EH (cell line): ENCODE results near the gene CTNNBIP1.
A peak's percentile ranks its signal among the peaks of the same experiment; 100 is the strongest.
"Not testable (repeated sequence)": the region's sequence is repeated elsewhere in the genome, so short reads cannot be mapped to it uniquely, and the experiment has no call there.

Source experiments
- DNase-seq: peaks from one replicate; pipeline ENCODE4 v3.0.0-alpha.2; 2015; ENCODE audit warnings: low read depth

Gene CTNNBIP1

GRCh38 chr1:9833632-9834031 lies 76.4 kb downstream of the CTNNBIP1 start:
- DNase-seq: no peak

- DNase-seq: no peak
Measured at GRCh38 chr1:9827558-9828185, 82.4 kb downstream of the CTNNBIP1 start.

GRCh38 chr1:9826616-9827015 lies 83.5 kb downstream of the CTNNBIP1 start:
- no peak for DNase-seq

GRCh38 chr1:9826087-9826486 lies 84.0 kb downstream of the CTNNBIP1 start:
- no peak for DNase-seq

GRCh38 chr1:9825093-9826074 lies 84.7 kb downstream of the CTNNBIP1 start:
- peak; percentile 90 for DNase-seq

GRCh38 chr1:9824702-9825089 lies 85.4 kb downstream of the CTNNBIP1 start:
- no peak for DNase-seq

GRCh38 chr1:9823943-9824701 lies 85.9 kb downstream of the CTNNBIP1 start, which contains the start of gene CLSTN1:
TSS of gene CLSTN1 (minus strand) at chr1:9823965. CDS start at chr1:9823733, 232 bp downstream.
- DNase-seq: peak; percentile 86

GRCh38 chr1:9823693-9823942 lies 86.5 kb downstream of the CTNNBIP1 start:
- no peak for DNase-seq

- DNase-seq: peak; percentile 30
Measured at GRCh38 chr1:9822897-9823692, 87.0 kb downstream of the CTNNBIP1 start.

GRCh38 chr1:9822490-9822889 lies 87.6 kb downstream of the CTNNBIP1 start:
- DNase-seq: peak; percentile 25

GRCh38 chr1:9821710-9822109 lies 88.4 kb downstream of the CTNNBIP1 start:
- no peak for DNase-seq

GRCh38 chr1:9820521-9820920 lies 89.5 kb downstream of the CTNNBIP1 start:
- DNase-seq: no peak

- no peak for DNase-seq
Measured at GRCh38 chr1:9817734-9818133, 92.3 kb downstream of the CTNNBIP1 start.

GRCh38 chr1:9816199-9816598 lies 93.9 kb downstream of the CTNNBIP1 start:
- peak; percentile 29 for DNase-seq

GRCh38 chr1:9815150-9815549 lies 94.9 kb downstream of the CTNNBIP1 start:
- DNase-seq: no peak

GRCh38 chr1:9814619-9815018 lies 95.5 kb downstream of the CTNNBIP1 start:
- no peak for DNase-seq

- DNase-seq: no peak
Measured at GRCh38 chr1:9811239-9811966, 98.7 kb downstream of the CTNNBIP1 start.

- no peak for DNase-seq
Measured at GRCh38 chr1:9809100-9809510, 101.0 kb downstream of the CTNNBIP1 start.

GRCh38 chr1:9808459-9808858 lies 101.6 kb downstream of the CTNNBIP1 start:
- DNase-seq: no peak

- DNase-seq: no peak
Measured at GRCh38 chr1:9807541-9807940, 102.5 kb downstream of the CTNNBIP1 start.

GRCh38 chr1:9805972-9806371 lies 104.1 kb downstream of the CTNNBIP1 start:
- DNase-seq: not testable (repeated sequence)
